ENCODE measurements around the gene C16orf78. TPM values are rescaled to one million over a fixed set of nuclear protein-coding genes. Genes with fewer than 3 reads are reported as not detected.

Gene C16orf78, protein sequence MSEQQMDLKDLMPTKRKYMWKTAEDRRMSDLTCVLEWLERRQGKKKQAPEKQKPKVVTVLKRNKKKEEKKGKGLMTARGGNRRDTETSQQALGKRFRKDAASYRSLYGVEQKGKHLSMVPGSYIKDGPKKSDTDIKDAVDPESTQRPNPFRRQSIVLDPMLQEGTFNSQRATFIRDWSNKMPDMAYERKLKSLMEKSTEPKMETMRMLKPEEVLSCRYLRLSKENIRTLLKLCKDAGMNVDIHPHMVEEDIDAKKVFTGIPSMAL
- not detected for total RNA-seq
- polyA plus RNA-seq (2013, experiment 1 of 2): not detected
- not detected for polyA plus RNA-seq (2013, experiment 2 of 2)
- long read RNA-seq, experiment 1: 0 reads
- long read RNA-seq, experiment 2: 0 reads
- long read RNA-seq, experiment 3: 0 reads
- long read RNA-seq, experiment 4: 0 reads

DNA sequence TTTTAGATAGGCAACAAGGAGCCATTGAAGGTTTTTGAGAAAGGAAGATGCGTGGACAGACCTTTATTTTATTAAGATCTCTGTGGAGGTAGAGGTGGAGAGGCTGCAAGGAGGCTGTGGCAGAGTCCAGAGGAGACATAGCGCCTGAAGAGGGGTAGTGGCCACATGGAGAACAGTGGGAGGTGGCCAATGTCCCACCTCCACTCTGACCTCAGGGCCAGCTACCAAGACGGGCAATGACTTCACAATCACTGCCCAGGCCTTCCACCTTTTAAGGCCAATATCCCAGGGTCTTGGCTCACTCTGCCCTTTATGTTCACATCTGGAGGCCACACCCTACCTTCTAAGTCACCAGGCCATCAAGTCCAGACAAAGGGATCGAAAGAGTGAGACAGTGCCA is at the start of gene C16orf78:
Gene C16orf78, plus strand, starts transcription at position 301 of the 400 bp plus-strand sequence. CDS start 136 bp downstream, outside the sequence.
- Mint-ChIP-seq H3K36me3 (ENCODE audit: low read depth) (no peaks in the 10 kb centered on the region), H3K27me3 (ENCODE audit: insufficient read depth) (peaks cover 27% of the 10 kb centered on the region), H3K4me3 (no peak within 1 kb of the TSS), H3K27ac (no peak within 1 kb of the TSS), H3K4me1 (peaks cover 10% of the 10 kb centered on the region), H3K9me3 (no peaks in the 10 kb centered on the region)
- Histone ChIP-seq H3K9me3 (ENCODE audit: control insufficient read depth, low read length) (no peaks in the 10 kb centered on the region), H3K27me3 (ENCODE audit: control insufficient read depth, insufficient read depth, low read length, poor library complexity, severe bottlenecking) (no peaks in the 10 kb centered on the region), H3K4me3 (ENCODE audit: low read length) (no peak within 1 kb of the TSS), H3K27ac (ENCODE audit: low read depth, low read length) (no peak within 1 kb of the TSS), H3K36me3 (ENCODE audit: control insufficient read depth, insufficient read depth, low read length) (no peaks in the 10 kb centered on the region), H3K9ac (ENCODE audit: extremely low read depth, low read length, poor library complexity, severe bottlenecking) (no peak within 1 kb of the TSS), H3K4me1 (ENCODE audit: control insufficient read depth, insufficient read depth, low read length) (no peaks in the 10 kb centered on the region)
- DNase-seq: no peak
- no peak for TF ChIP-seq CTCF (conservative IDR thresholded peaks at IDR 0.05)
- WGBS, 2 experiments (ENCODE audit: insufficient coverage in 1 of 2, insufficient read length in 1 of 2): 90 to 92% methylated on average over 2 to 4 of the region's 4 CpGs

DNA sequence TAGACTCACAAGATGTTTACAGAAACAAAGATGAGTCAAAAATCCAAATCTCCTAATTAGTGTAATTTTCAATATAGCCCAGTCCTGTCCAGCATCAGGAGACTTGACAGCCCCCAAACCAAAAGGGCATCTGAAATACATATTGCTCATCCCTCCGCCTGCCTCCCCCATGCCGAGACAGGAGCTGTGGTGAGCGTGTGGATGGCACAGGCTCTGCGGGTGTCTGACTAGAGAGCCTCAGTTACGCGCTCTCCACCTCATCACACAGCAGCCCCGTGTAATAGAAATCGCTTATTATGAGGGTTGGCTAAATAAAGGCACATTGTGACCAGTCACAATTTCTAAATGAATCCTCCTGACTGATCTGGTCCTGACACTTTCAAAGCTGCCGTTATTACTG is 48.9 kb upstream of the C16orf78 start:
- no peaks in the 10 kb centered on the region for H3K4me1 ChIP-seq (ENCODE audit: control insufficient read depth, insufficient read depth, low read length)
- Mint-ChIP-seq H3K9me3 (no peaks in the 10 kb centered on the region), H3K4me1 (no peaks in the 10 kb centered on the region), H3K4me3 (no peak overlapping the region), H3K27ac (no peak overlapping the region), H3K36me3 (ENCODE audit: low read depth) (no peaks in the 10 kb centered on the region), H3K27me3 (ENCODE audit: insufficient read depth) (no peaks in the 10 kb centered on the region)
- no peaks in the 10 kb centered on the region for H3K36me3 ChIP-seq (ENCODE audit: control insufficient read depth, insufficient read depth, low read length)
- DNase-seq: no peak
- WGBS, 2 experiments (ENCODE audit: insufficient coverage in 1 of 2, insufficient read length in 1 of 2): 94 to 100% methylated on average over 2 to 9 of the region's 9 CpGs
- no peak overlapping the region for H3K9ac ChIP-seq (ENCODE audit: extremely low read depth, low read length, poor library complexity, severe bottlenecking)
- no peaks in the 10 kb centered on the region for H3K9me3 ChIP-seq (ENCODE audit: control insufficient read depth, low read length)
- no peaks in the 10 kb centered on the region for H3K27me3 ChIP-seq (ENCODE audit: control insufficient read depth, insufficient read depth, low read length, poor library complexity, severe bottlenecking)
- no peak for TF ChIP-seq CTCF (conservative IDR thresholded peaks at IDR 0.05)
- no peak overlapping the region for H3K27ac ChIP-seq (ENCODE audit: low read depth, low read length)
- no peak overlapping the region for H3K4me3 ChIP-seq (ENCODE audit: low read length)

DNA sequence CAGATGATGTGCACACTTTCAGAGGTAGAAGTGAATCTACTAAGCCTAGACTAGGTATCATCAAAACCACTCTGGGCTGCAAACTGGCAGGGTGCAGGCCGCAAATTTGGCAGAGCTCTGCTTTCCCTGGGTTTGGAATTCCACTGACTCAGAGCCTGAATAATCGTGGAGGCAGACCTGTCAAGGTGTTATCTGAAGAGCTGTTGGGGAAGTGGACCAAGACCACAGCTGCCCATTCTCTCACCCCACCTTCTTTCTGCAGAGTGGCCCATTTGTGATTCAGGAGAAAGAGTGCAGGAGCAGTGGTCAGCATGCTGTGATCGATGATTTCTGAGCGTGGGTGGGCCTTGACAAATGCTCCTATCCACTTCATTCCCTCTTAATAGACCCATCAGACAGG is 46.1 kb upstream of the C16orf78 start:
- H3K36me3 Mint-ChIP-seq (ENCODE audit: low read depth): no peaks in the 10 kb centered on the region
- Histone ChIP-seq H3K4me1 (ENCODE audit: control insufficient read depth, insufficient read depth, low read length) (no peaks in the 10 kb centered on the region), H3K27me3 (ENCODE audit: control insufficient read depth, insufficient read depth, low read length, poor library complexity, severe bottlenecking) (no peaks in the 10 kb centered on the region), H3K4me3 (ENCODE audit: low read length) (no peak overlapping the region), H3K9ac (ENCODE audit: extremely low read depth, low read length, poor library complexity, severe bottlenecking) (no peak overlapping the region), H3K27ac (ENCODE audit: low read depth, low read length) (no peak overlapping the region), H3K9me3 (ENCODE audit: control insufficient read depth, low read length) (no peaks in the 10 kb centered on the region), H3K36me3 (ENCODE audit: control insufficient read depth, insufficient read depth, low read length) (no peaks in the 10 kb centered on the region)
- DNase-seq: no peak
- H3K27me3 Mint-ChIP-seq (ENCODE audit: insufficient read depth): no peaks in the 10 kb centered on the region
- no peak overlapping the region for H3K27ac Mint-ChIP-seq
- TF ChIP-seq CTCF (conservative IDR thresholded peaks at IDR 0.05): no peak
- H3K9me3 Mint-ChIP-seq: no peaks in the 10 kb centered on the region
- 85 to 88% methylated on average over 4 of the region's 4 CpGs for WGBS, 2 experiments (ENCODE audit: insufficient coverage in 1 of 2, insufficient read length in 1 of 2)
- no peak overlapping the region for H3K4me3 Mint-ChIP-seq
- H3K4me1 Mint-ChIP-seq: no peaks in the 10 kb centered on the region
